HG03558 (cell line): ENCODE measurements around the gene RP9.
"Not testable (repeated sequence)": the region's sequence is repeated elsewhere in the genome, so short reads cannot be mapped to it uniquely, and the experiment has no call there.

Experiments
- ATAC-seq: cut with Tn5 transposase; IDR thresholded peaks from one replicate; pipeline ENCODE4 v1.9.1; 2021; ENCODE audit warnings: moderate number of reproducible peaks; ENCODE audit not compliant: unreplicated experiment; ENCODE audit errors: extremely low read depth

The RP9 gene

GRCh38 chr7:33107136-33108066, 1.8 kb downstream of the RP9 start:
- no peak for ATAC-seq

GRCh38 chr7:33101906-33102305, 7.3 kb downstream of the RP9 start:
- ATAC-seq: no peak

GRCh38 chr7:33100770-33101169, 8.4 kb downstream of the RP9 start:
- ATAC-seq: no peak

GRCh38 chr7:33099154-33099940, 9.9 kb downstream of the RP9 start:
- ATAC-seq: no peak

GRCh38 chr7:33094745-33095275, 14.4 kb downstream of the RP9 start:
- ATAC-seq: not testable (repeated sequence)

- ATAC-seq: no peak
These were observed 15.9 kb downstream of the RP9 start for GRCh38 chr7:33093266-33093665.

- no peak for ATAC-seq
These were observed 17.5 kb downstream of the RP9 start for GRCh38 chr7:33091641-33092191.

- ATAC-seq: no peak
These were observed 18.1 kb downstream of the RP9 start for GRCh38 chr7:33091111-33091531.

- ATAC-seq: no peak
These were observed 20.1 kb downstream of the RP9 start for GRCh38 chr7:33089142-33089541.

GRCh38 chr7:33087858-33088257, 21.3 kb downstream of the RP9 start:
- no peak for ATAC-seq

GRCh38 chr7:33087356-33087755, 21.8 kb downstream of the RP9 start:
- no peak for ATAC-seq

- ATAC-seq: no peak
These were observed 29.2 kb downstream of the RP9 start for GRCh38 chr7:33079763-33080690.

- no peak for ATAC-seq
These were observed 30.1 kb downstream of the RP9 start for GRCh38 chr7:33079096-33079495.

GRCh38 chr7:33076737-33077136, 32.5 kb downstream of the RP9 start:
- no peak for ATAC-seq

- ATAC-seq: no peak
These were observed 33.2 kb downstream of the RP9 start for GRCh38 chr7:33075818-33076518.

GRCh38 chr7:33073243-33073642, 36.0 kb downstream of the RP9 start:
- ATAC-seq: no peak

GRCh38 chr7:33072471-33072870, 36.7 kb downstream of the RP9 start:
- ATAC-seq: no peak

GRCh38 chr7:33070831-33071230, 38.4 kb downstream of the RP9 start:
- ATAC-seq: no peak

- no peak for ATAC-seq
These were observed 38.9 kb downstream of the RP9 start for GRCh38 chr7:33070277-33070676.
